Measurements from ENCODE around the gene PTBP2. TPM values are rescaled to one million over a fixed set of nuclear protein-coding genes. Genes with fewer than 3 reads are reported as not detected.

Gene PTBP2
- total and polyA plus RNA-seq, 2 of the 8 experiments (the other 6 are each of a cell fraction or from before 2014, with no cell fraction given): 24.2 to 61.7 TPM

- Histone ChIP-seq H3K14ac (ENCODE audit: insufficient read length) (no peak overlapping the region), H2BK20ac (ENCODE audit: low read length) (no peak overlapping the region), H2BK15ac (ENCODE audit: low read length) (no peak overlapping the region), H2AFZ (ENCODE audit: low read length) (no peak overlapping the region), H3K36me3 (ENCODE audit: control insufficient read depth in 2 of 4, insufficient read depth in 4 of 4, low read length in 3 of 4) (no peaks in the 10 kb centered on the region), H3K18ac (ENCODE audit: extremely low read depth, low read length) (no peak overlapping the region), H4K20me1 (replicated peaks in 1 of 2; ENCODE audit: control insufficient read depth in 1 of 2, insufficient read depth in 2 of 2, low read length in 2 of 2) (no peaks in the 10 kb centered on the region), H3K79me1 (ENCODE audit: low read depth, low read length) (no peaks in the 10 kb centered on the region), H3K4me2 (ENCODE audit: insufficient read depth in 1 of 2, low read depth in 2 of 2, low read length in 2 of 2) (no peak overlapping the region), H2AK5ac (ENCODE audit: low read depth, low read length) (no peak overlapping the region), H3K9me3 (ENCODE audit: insufficient read depth in 2 of 2, low read depth in 1 of 2, low read length in 1 of 2) (no peaks in the 10 kb centered on the region), H4K8ac (ENCODE audit: extremely low read depth, insufficient read depth, low read length) (no peak overlapping the region), H3K27ac (ENCODE audit: low read depth, low read length) (no peak overlapping the region), H3K9ac (replicated peaks in 1 of 4; ENCODE audit: extremely low read depth in 1 of 4, low read depth in 3 of 4, low read length in 3 of 4) (no peak overlapping the region), H2BK5ac (ENCODE audit: low read depth, low read length) (no peak overlapping the region), H2BK120ac (replicated peaks; ENCODE audit: low read depth, low read length) (no peak overlapping the region), H3K23ac (ENCODE audit: insufficient read length) (no peak overlapping the region), H4K5ac (ENCODE audit: insufficient read length, low read depth, low read length) (no peak overlapping the region), H3K4me1 (replicated peaks in 1 of 4; ENCODE audit: control insufficient read depth in 3 of 4, insufficient read depth in 4 of 4, low read length in 3 of 4) (no peaks in the 10 kb centered on the region; a peak in 1 of 7 replicates), H4K91ac (replicated peaks; ENCODE audit: insufficient read length, low read length) (no peak overlapping the region), H3K4me3 (ENCODE audit: extremely low read depth in 1 of 4, insufficient read depth in 2 of 4, low read depth in 3 of 4, low read length in 4 of 4) (no peak overlapping the region), H3K79me2 (ENCODE audit: control insufficient read depth in 1 of 2, insufficient read depth in 2 of 2, low read length in 2 of 2) (no peaks in the 10 kb centered on the region), H2BK12ac (ENCODE audit: low read depth, low read length) (no peak overlapping the region), H3K23me2 (ENCODE audit: low read depth, low read length) (no peaks in the 10 kb centered on the region), H3K4ac (replicated peaks; ENCODE audit: insufficient read length, low read depth, low read length) (no peak overlapping the region), H3K27me3 (replicated peaks in 1 of 4; ENCODE audit: control insufficient read depth in 3 of 4, extremely low read depth in 1 of 4, insufficient read depth in 3 of 4, low read length in 3 of 4) (no peaks in the 10 kb centered on the region), H3K56ac (replicated peaks; ENCODE audit: insufficient read length, low read depth, low read length) (no peak overlapping the region)
- DNase-seq (ENCODE audit: low read depth in 1 of 2, low spot score in 2 of 2) (no peak), FAIRE-seq (no peak)
- WGBS, 2 experiments (ENCODE audit: extremely low coverage in 1 of 2, insufficient coverage in 1 of 2, insufficient read length in 1 of 2, insufficient replicate concordance in 2 of 2, low coverage in 1 of 2, low lambda C conversion rate in 2 of 2, missing lambda C conversion rate in 1 of 2): 90% methylated on average over 3 of the region's 3 CpGs; no CpG with 5 or more reads in 1 of the 2 experiments
- ChIA-PET CTCF (ENCODE audit: partially characterized antibody) (no interaction called here), POLR2A (ENCODE audit: partially characterized antibody) (no interaction called here)
- no peak for TF ChIP-seq SP4 (IDR thresholded peaks at IDR 0.05; ENCODE audit: low read length)
- TF ChIP-seq MAFK (IDR thresholded peaks at IDR 0.05; ENCODE audit: low read depth, low read length): no peak
- no peak for TF ChIP-seq EZH2 (IDR thresholded peaks at IDR 0.05; ENCODE audit: low read depth, low read length, severe bottlenecking)
- TF ChIP-seq KDM4A (IDR thresholded peaks at IDR 0.05; ENCODE audit: low read depth, low read length, severe bottlenecking): no peak
- no peak for TF ChIP-seq USF2 (IDR thresholded peaks at IDR 0.05; ENCODE audit: low read length)
- no peak for TF ChIP-seq SP2 (IDR thresholded peaks at IDR 0.05; ENCODE audit: low read length)
- no peak for TF ChIP-seq TCF12 (IDR thresholded peaks at IDR 0.05; ENCODE audit: low read depth, low read length)
- TF ChIP-seq RFX5 (IDR thresholded peaks at IDR 0.05; ENCODE audit: borderline replicate concordance, low read depth, low read length): no peak
- TF ChIP-seq SUZ12 (IDR thresholded peaks at IDR 0.05; ENCODE audit: low read length): no peak
- no peak for TF ChIP-seq SIRT6 (IDR thresholded peaks at IDR 0.05; ENCODE audit: low read length)
- no peak for TF ChIP-seq JUND (IDR thresholded peaks at IDR 0.05; ENCODE audit: low read length)
- no peak for TF ChIP-seq CBX5 (IDR thresholded peaks at IDR 0.05; ENCODE audit: low read depth, low read length)
- TF ChIP-seq KDM1A (IDR thresholded peaks at IDR 0.05; ENCODE audit: borderline replicate concordance, low read length): no peak
- no peak for TF ChIP-seq TEAD4 (IDR thresholded peaks at IDR 0.05; ENCODE audit: low read depth, low read length)
- TF ChIP-seq RAD21 (IDR thresholded peaks at IDR 0.05 in 1 of 2, conservative IDR thresholded peaks at IDR 0.05 in 1 of 2; ENCODE audit: low read depth in 2 of 2, low read length in 2 of 2): no peak
These were observed 118.8 kb downstream of the PTBP2 start for GRCh38 chr1:96840396-96840795.

Measured in H1 (cell line).